GM21367 (cell line): ENCODE results near the gene NAV2.

Experiments
- ATAC-seq: cut with Tn5 transposase; IDR thresholded peaks from one replicate; pipeline ENCODE4 v1.9.1; 2021; ENCODE audit not compliant: unreplicated experiment

The NAV2 gene

GRCh38 chr11:20048246-20048645 lies 335.6 kb downstream of the NAV2 start:
- ATAC-seq: no peak

DNA sequence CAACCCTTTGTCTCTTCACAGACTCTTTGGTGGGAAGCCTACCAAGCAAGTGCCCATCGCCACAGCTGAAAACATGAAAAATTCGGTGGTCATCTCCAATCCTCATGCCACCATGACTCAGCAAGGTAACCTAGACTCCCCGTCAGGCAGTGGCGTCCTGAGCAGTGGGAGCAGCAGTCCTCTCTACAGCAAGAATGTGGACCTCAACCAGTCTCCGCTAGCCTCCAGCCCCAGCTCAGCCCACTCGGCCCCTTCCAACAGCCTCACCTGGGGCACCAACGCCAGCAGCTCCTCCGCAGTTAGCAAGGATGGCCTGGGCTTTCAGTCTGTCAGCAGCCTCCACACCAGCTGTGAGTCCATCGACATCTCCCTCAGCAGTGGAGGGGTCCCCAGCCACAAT lies 336.1 kb downstream of the NAV2 start:
- ATAC-seq: no peak

DNA sequence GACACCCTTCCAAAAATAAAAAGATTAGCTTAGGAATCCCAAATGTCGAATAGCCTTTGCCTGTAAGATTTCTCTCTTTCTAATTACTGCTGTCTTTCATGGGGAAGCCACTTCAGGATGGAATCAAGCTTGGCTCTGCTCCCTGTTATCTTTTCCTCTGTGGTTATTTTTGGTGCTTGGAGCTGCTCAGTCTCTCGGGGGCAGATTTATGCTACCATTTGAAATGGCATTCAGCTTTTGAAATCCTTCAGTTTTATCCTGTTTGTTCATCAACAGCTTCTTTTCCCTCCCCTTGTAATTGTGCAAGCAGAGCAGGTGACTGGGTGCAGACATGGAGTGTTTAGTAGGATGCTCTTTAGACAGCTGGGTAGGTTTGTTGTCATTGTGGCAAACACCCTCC lies 336.6 kb downstream of the NAV2 start:
- ATAC-seq: no peak

- ATAC-seq: no peak
These were observed 337.4 kb downstream of the NAV2 start for GRCh38 chr11:20050048-20050447.

DNA sequence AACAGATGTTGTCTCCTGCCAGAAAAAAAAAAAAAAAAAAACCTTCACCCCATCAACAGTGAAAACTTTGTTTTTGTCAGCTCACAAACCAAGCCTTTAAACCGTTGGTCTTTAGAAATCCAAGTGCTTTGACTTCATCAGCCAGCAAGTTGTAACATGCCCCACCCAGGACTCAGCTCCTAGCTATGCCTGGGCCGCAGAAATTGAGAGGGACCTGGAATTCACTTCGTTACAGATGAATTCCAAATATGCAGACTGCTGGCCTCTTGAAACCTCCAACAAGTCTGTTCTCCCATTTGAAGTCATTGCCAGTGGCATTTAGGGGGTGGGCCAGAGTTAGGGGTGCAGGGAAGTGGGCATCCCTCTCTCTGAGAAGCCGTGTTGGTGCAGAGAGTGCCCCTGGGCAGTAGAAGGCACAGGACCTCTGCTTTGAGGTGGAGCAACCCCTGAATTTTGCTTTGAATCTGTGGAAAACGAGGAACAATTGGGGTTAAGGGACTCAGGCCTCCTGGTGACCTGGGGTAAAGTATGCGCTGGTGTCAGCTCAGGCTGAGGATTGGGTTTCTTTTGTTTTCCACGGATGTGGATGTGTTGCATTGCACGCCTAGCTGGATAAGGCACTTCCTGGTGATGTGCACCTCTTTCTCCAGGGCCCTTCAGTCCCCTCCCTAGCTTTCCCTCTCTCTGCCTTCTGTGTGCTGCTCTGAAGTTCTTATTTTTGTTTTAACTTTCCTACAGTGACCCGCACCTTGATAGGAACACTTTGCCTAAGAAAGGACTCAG lies 338.1 kb downstream of the NAV2 start:
- ATAC-seq: no peak

- ATAC-seq: no peak
These were observed 339.1 kb downstream of the NAV2 start for GRCh38 chr11:20051469-20052399.

DNA sequence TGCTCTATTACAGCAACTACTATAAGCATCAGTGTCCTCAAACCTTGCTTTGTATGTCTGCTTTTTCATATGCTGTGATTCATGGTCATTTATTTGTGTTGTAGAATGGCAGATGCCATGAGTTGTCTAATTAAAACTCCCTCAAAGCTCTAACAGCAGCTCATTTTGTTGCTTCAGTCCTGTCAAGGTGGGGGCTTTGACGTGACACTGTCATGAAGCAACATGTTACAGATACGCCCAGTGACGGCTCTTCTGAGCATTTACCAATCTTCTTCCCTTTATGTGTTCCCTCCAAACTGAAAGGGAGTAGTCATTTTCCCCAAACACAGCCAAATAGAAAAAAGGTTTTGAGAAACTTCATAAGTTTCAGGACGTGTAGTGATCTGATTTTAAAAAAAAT lies 340.9 kb downstream of the NAV2 start:
- ATAC-seq: no peak

DNA sequence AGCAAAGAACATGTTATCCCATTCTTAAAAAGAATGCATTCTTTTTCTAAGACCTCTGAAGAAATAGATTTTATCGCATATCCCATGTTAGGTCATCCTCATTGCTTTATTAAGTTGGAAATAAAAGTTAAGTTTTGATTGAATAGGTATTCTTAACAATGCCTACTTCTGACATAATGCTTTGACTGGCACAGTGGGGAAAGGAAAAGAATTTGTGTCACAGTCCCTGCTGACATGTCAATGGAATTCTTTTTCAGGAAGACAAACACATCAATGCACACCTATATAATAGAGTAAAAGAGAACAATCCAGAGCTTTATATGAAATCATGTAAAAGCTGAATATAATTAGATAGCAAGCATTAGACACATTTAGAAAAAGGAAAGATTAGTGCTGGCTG lies 341.9 kb downstream of the NAV2 start:
- no peak for ATAC-seq

DNA sequence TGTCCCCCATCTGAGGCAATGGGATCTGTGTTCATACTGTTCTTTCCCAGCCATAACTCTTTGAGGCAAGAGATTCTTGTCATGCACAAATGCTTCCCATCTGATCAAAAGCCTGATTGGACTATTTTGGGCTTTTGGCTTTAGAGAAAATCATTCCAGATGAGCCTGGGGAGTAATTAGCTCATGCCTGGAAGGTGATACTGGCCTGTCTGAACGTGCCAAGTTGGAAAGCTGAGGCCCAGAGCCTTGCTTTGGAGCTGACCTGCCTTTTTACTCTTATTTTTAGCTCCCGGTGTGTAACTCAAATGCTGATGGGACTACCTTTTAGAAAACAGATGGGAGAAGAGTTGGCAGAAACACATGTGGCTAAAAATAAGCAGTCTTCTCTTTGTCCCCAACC lies 342.7 kb downstream of the NAV2 start:
- no peak for ATAC-seq

GRCh38 chr11:20056109-20056949 lies 343.7 kb downstream of the NAV2 start:
- ATAC-seq: no peak

DNA sequence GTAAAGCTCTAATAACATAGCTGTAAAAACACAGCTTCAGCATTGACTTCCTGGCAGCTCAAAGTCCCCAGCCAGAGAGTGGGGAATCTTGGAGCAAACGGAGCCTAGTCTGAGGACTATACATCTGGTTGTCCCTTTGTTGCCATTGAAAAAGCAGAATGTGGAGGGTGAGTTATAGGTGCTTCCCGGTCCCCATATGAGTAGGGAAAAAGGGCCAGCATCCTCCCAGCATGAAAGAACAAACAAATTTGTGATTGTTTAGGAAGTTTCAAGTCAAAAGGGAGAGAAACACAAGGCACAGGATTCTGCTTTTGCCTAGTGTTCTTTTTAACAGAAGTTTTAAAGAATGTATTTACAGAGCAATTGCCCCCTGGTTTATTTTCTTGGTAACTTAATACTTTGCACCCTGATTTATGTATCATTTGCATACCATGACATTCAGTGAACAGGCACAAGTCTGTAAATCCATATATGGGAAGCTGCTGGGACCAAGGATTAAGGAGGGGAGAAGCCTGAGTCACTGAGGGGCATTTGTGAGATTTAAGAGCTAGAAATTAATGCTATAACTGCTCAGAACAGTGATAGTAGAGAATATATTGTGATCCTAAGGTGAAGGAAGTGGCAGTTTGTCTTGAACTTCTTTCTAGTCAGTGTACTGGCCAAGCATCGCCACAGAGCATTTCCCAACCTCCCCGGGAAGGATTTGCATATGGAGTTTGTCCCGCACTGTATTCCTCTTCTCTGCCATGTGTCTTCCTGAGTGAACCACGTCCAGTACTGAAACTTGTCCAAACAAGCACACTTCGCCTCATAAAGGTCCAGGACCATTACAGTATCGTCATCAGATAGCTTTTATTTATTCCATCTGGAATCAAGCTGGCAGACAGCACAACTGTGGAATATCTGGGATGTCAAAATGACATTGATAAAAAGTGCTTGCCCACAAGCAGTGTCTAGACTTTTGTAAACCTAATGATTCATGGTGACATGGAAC lies 344.6 kb downstream of the NAV2 start:
- no peak for ATAC-seq

DNA sequence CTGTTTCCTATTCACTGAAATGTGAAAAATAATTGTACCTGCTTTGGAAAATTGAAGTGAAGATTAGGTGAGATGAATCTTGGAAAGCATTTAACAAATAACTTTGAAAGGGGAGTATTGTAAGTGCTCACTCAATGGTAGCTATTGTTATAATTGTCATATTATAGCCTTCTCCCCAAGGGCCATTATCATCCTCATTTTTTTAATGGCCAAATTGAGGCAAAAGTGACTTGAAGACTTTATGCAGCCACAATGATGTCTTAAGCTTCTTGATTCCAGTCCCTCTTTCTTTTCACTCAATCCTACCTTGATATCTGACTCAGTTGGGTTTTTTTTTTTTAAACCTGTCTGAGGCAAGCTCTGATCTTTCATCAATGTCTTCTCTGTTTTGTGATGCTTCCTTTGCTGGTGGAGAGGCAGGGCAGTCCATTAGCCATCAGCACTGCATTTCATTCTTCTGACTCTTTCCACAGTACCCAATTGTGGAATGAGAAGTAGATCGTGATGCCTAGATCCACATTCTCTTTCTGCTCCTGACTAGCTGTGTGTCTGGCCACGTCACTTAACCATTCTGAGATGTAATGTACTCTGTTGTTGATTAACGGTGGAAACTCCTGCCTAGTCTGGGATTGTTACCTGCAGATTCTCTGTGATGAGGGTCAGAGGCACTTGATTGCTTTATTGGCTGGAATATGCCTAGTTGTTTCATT lies 346.3 kb downstream of the NAV2 start:
- no peak for ATAC-seq

DNA sequence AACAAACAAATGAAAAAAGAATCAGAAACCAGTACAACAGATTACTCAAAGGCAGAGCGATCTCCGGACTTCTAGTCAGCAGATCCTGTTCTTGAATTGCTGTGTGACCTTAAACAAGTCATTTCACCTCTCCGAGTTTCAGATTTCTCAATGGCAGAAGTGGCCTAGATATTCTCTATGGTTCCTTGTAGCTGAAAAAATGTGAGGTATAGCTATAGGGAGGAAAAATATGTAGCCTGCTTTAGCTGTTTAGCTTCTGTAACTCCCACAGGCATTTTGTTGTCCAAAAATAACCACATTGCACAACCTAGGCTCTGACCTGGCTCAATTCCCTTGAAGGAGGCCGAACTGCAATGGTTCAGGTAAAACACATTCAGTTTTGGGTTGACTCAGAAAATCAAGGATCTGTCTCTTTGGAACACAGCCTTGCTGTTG lies 347.0 kb downstream of the NAV2 start:
- ATAC-seq: no peak

DNA sequence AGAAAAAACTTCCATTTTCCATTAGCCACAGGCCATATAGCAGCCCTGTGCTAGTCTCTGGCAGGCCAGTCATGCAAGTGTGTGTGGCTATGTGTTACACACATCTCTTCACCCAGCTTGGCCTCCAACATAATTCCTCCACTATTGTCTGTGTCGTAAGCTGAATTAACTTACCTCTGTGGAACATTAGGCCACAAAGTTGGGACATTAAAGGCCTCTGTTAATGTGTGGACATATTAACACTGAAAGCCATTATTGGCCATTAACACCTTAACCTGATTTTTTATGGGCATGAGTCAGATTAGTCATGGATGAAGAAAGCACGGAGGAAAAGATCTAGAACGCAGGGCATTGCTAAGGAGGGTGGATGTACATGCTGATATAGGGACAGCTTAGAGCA lies 347.5 kb downstream of the NAV2 start:
- ATAC-seq: no peak

- ATAC-seq: no peak
These were observed 348.1 kb downstream of the NAV2 start for GRCh38 chr11:20060647-20061205.

- no peak for ATAC-seq
These were observed 349.1 kb downstream of the NAV2 start for GRCh38 chr11:20061776-20062175.

GRCh38 chr11:20064961-20065405 lies 352.3 kb downstream of the NAV2 start:
- no peak for ATAC-seq

GRCh38 chr11:20065406-20065805 lies 352.8 kb downstream of the NAV2 start:
- ATAC-seq: no peak
